GM21619 (cell line): Measurements from ENCODE around the gene FOXO4.

Experiments used
- ATAC-seq: cut with Tn5 transposase; IDR thresholded peaks from one replicate; pipeline ENCODE4 v1.9.1; 2021; ENCODE audit not compliant: unreplicated experiment

The FOXO4 gene

GRCh38 chrX:71098951-71099506 is 3.4 kb downstream of the FOXO4 start:
- no peak for ATAC-seq

- no peak for ATAC-seq
Measured at GRCh38 chrX:71099736-71100135, 4.1 kb downstream of the FOXO4 start.

GRCh38 chrX:71100581-71101505 is 5.2 kb downstream of the FOXO4 start:
- ATAC-seq = no peak

- ATAC-seq = no peak
Measured at GRCh38 chrX:71102292-71102691, 6.6 kb downstream of the FOXO4 start.

- no peak for ATAC-seq
Measured at GRCh38 chrX:71103110-71103983, 7.7 kb downstream of the FOXO4 start.

GRCh38 chrX:71105628-71106027 is 10.0 kb downstream of the FOXO4 start:
- ATAC-seq = no peak

GRCh38 chrX:71106427-71106826 is 10.8 kb downstream of the FOXO4 start, which contains the start of gene CXorf65:
Gene CXorf65, minus strand, starts transcription at chrX:71106740. Its CDS starts 184 bp downstream, at chrX:71106556.
- no peak for ATAC-seq

- no peak for ATAC-seq
Measured at GRCh38 chrX:71107245-71107644, 11.6 kb downstream of the FOXO4 start.

GRCh38 chrX:71107762-71108360 is 12.2 kb downstream of the FOXO4 start:
- no peak for ATAC-seq

- ATAC-seq = no peak
Measured at GRCh38 chrX:71109051-71109450, 13.4 kb downstream of the FOXO4 start.

GRCh38 chrX:71111141-71111843 is 15.6 kb downstream of the FOXO4 start, which contains the start of gene IL2RG:
Gene IL2RG, minus strand, starts transcription at chrX:71111577. Its CDS starts 38 bp downstream, at chrX:71111539.
- peak; percentile 93 for ATAC-seq

GRCh38 chrX:71111921-71112431 is 16.3 kb downstream of the FOXO4 start:
- ATAC-seq = peak; percentile 16

- ATAC-seq = no peak
Measured at GRCh38 chrX:71117358-71117757, 21.7 kb downstream of the FOXO4 start.

GRCh38 chrX:71118032-71118984 is 22.7 kb downstream of the FOXO4 start, which contains the start of gene MED12:
Gene MED12, plus strand, starts transcription at chrX:71118596. Its CDS starts 159 bp downstream, at chrX:71118755.
- peak; percentile 97 for ATAC-seq

GRCh38 chrX:71118985-71119535 is 23.4 kb downstream of the FOXO4 start:
- ATAC-seq = no peak

GRCh38 chrX:71128166-71128833 is 32.6 kb downstream of the FOXO4 start:
- no peak for ATAC-seq

- ATAC-seq = no peak
Measured at GRCh38 chrX:71128915-71129765, 33.5 kb downstream of the FOXO4 start.
